RWPE1 (cell line): ENCODE data around the gene SLC45A3.
A peak's percentile ranks its signal among the peaks of the same experiment; 100 is the strongest.

Experiments used
- CTCF ChIA-PET: fragments of 350-600 bp; sonication (Branson Sonifier 250); formaldehyde crosslinking; extraction: SDS; loops from one replicate; lab custom pipeline; 2021; lab: Yijun Ruan, JAX
- POLR2A ChIA-PET: fragments of 400-600 bp; formaldehyde crosslinking; extraction: SDS; loops from one replicate; lab custom pipeline; 2020; ENCODE audit warnings: antibody characterized with exemption; ENCODE audit not compliant: low non-redundant PET; lab: Yijun Ruan, JAX
- DNase-seq: peaks from one replicate; pipeline ENCODE4 v3.0.0; 2012; ENCODE audit warnings: low spot score
- H3K27ac ChIP-seq: fragments of 450-650 bp; 2 replicates; pipeline ENCODE4 v1.5.1; 2017
- TF ChIP-seq, protein P1 (sequence below): fragments of 450-650 bp; conservative IDR thresholded peaks from 2 replicates; pipeline ENCODE4 v1.5.1; 2017; ENCODE audit warnings: low read depth, mild to moderate bottlenecking

The SLC45A3 gene

DNA sequence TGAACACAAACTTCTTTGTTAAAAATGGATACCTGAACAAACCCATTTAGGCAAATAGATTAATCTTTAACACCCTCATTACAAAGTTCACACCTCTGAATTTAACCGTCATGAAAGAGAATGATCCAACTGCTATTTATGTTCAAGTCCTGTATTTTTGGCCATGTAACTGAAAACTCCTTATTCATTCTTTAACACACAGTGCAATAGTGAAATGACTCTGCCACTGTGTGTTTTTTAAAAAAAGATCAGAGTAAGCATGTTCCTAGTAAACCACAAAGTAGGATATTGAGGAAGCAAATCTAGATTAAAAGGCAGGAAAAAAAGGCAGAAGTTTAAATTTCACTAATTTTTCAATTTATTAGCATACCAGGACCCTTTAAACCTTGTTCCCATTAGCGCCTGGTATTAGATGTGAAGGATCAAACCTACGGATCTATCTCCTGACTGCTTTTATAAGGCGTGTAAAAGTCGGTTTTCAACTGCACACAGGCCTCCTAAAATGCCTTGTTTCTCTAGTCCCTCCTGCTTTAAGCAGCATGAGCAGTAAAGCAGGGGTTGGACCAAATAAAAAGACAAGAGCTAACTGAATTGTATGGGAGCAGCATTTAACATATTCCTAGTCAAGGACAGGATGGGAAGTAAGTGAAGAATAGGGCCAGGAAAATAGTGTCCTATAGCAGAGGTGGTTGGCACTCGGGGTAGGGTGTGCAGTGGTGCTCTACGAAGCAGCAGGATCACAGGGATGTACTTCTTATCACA, 36.2 kb upstream of the SLC45A3 start:
- H3K27ac ChIP-seq = no peak overlapping the region
- POLR2A ChIA-PET = no interaction called here
- DNase-seq = no peak
- TF ChIP-seq, protein P1, sequence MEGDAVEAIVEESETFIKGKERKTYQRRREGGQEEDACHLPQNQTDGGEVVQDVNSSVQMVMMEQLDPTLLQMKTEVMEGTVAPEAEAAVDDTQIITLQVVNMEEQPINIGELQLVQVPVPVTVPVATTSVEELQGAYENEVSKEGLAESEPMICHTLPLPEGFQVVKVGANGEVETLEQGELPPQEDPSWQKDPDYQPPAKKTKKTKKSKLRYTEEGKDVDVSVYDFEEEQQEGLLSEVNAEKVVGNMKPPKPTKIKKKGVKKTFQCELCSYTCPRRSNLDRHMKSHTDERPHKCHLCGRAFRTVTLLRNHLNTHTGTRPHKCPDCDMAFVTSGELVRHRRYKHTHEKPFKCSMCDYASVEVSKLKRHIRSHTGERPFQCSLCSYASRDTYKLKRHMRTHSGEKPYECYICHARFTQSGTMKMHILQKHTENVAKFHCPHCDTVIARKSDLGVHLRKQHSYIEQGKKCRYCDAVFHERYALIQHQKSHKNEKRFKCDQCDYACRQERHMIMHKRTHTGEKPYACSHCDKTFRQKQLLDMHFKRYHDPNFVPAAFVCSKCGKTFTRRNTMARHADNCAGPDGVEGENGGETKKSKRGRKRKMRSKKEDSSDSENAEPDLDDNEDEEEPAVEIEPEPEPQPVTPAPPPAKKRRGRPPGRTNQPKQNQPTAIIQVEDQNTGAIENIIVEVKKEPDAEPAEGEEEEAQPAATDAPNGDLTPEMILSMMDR = no peak
- CTCF ChIA-PET = interaction anchor here (0.7 kb wide), 1 partner anchor 575 kb away, joined by 3 read pairs; no protein-coding TSS in a partner anchor

DNA sequence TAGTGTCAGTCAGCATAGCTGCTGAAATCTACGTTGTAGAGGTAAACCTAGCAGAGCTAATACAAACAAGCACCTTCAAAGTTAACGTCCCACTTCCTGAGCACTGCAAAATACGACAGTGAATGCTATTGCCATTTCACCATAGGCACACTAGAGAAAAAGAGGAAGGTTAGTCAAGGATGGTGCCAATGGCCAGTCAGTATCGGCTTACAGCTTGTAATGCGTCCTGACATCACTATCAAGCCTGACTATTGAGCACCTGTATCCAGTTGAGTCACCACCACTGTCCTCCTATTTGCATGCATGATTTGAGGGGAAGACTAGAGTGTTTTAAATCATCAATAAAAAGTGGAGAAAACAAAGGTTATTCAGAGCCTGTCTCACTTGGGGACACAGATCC, 35.3 kb upstream of the SLC45A3 start:
- TF ChIP-seq, protein P1 = no peak
- DNase-seq = no peak
- POLR2A ChIA-PET = no interaction called here
- CTCF ChIA-PET = interaction anchor here (1.2 to 2.4 kb wide), 4 partner anchors 57 to 261 kb away, joined by 4 to 30 read pairs (median 6); no protein-coding TSS in a partner anchor
- no peak overlapping the region for H3K27ac ChIP-seq

DNA sequence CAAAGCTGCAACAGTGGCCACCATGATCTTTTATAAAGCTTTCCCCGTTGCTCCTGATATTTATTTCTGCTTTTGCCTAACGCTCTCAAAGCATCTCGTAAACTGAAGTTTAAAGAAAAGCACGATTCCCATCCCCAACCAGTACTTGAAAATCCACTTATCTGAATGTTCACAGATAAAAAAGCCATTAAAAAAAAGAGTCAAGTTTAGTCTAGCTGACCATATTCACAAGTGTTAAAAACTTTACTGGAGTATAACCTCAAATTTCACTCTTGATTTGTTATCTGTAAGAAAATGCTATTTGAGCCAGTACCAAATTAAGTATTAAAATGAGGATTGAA, 34.6 kb upstream of the SLC45A3 start:
- POLR2A ChIA-PET = no interaction called here
- no peak for DNase-seq
- no peak overlapping the region for H3K27ac ChIP-seq
- CTCF ChIA-PET = interaction anchor here (0.7 to 2.4 kb wide), 8 partner anchors 21 to 380 kb away, joined by 3 to 30 read pairs (median 5); no protein-coding TSS in a partner anchor
- TF ChIP-seq, protein P1 = no peak

DNA sequence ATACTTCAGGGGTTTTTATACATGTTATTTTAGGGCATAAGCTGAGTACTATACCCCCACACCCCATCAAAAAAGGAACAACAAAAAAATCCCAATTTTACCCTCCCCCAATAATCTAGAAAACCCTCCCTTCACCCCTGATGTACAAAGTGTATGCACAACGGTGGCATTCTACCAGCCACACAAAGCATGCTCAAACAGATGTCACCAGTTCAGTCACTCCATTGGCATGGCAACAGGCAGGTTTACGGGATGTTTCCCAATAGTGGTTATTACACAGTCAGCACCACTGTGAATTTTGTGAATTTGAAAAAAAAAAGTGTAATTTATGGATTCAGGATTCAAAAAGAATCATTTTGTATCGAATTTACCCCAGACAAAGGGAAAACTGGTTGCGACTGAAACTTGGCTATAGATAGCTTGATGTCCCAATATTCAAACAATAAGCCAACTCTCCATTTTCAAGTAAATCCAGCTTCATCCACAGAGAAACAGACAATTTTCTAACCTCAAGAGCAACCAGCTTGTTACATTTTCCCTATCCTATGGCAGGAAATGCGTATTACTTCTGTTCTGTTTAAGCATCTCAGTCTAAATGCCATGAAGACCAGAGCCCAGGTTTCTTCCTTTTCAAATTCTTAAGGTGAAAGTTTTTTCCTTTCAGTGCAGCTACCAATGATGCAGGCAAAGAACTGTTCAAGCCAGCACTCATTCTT, 34.0 kb upstream of the SLC45A3 start:
- CTCF ChIA-PET = interaction anchor here (0.6 to 2.4 kb wide), 10 partner anchors 11 to 379 kb away, joined by 3 to 30 read pairs (median 4); no protein-coding TSS in a partner anchor
- H3K27ac ChIP-seq = no peak overlapping the region
- POLR2A ChIA-PET = no interaction called here
- TF ChIP-seq, protein P1 = no peak
- DNase-seq = peak; percentile 30

DNA sequence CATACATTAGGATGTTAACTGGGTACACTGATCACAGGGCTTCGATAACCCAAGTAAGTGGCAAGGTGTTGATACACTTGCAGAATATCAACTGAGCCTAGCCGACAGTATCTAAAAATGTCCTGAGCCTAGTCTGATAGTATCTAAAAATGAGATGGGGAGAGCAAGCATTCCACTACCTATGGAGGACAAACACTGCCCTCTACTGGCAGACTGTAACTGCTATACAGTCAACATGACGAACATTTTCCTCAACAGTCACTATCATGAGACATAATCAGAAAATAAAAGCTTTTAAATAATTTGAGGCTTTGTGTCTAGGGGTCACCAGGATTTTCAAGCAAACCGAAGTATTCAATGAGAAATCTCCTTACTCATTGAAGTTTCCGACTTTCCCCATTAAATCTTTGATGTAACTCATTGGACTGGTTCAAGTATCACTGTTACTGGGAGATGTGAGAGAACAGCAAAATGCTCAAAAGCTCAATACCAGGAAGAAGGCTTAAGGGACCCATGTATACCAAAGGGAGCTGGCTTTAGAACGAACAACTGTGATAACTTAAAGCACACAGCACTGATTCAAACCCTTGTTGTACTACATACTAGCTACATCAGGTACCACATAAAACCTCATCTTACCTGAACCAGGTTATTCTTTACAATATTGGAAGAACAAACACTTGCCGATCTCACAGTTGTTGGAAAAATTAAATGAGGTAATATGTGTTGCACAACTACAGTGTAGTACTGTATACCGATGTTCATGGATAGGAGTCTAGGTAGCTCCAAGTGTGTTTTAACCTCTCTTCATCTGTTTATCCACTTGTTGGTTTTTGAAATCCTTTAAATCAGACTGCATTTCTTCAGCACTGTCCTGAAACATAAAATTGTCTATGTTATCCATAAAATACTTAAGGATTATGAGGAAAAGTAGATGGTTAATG, 31.1 kb upstream of the SLC45A3 start:
- TF ChIP-seq, protein P1 = peak; percentile 79
- no peak overlapping the region for H3K27ac ChIP-seq
- peak; percentile 74 for DNase-seq
- ChIA-PET CTCF (interaction anchor here (0.6 to 8.4 kb wide), 34 partner anchors 10 to 401 kb away, joined by 3 to 174 read pairs (median 4); partner anchors contain the start of gene SLC45A3), POLR2A (no interaction called here)
